ENCODE results near the gene DENND2C.

GRCh38 chr1:114561333-114561732, 108.5 kb downstream of the DENND2C start:
- TF ChIP-seq MAX (IDR thresholded peaks at IDR 0.05), result no peak
- no peak for TF ChIP-seq CTCF (IDR thresholded peaks at IDR 0.05; ENCODE audit: low read depth, low read length, missing input control)
- no peak for TF ChIP-seq SP1 (IDR thresholded peaks at IDR 0.05)
- no peak for TF ChIP-seq YY1 (IDR thresholded peaks at IDR 0.05)
- TF ChIP-seq JUND (IDR thresholded peaks at IDR 0.05), result no peak
- TF ChIP-seq RAD21 (IDR thresholded peaks at IDR 0.05), result no peak
- TF ChIP-seq REST (IDR thresholded peaks at IDR 0.05), result no peak
- TF ChIP-seq TAF1 (conservative IDR thresholded peaks at IDR 0.05), result no peak
- TF ChIP-seq NR2F2 (IDR thresholded peaks at IDR 0.05), result no peak
- no peak for TF ChIP-seq RXRA (IDR thresholded peaks at IDR 0.05)
- TF ChIP-seq EGR1 (IDR thresholded peaks at IDR 0.05; ENCODE audit: low read depth in 2 of 2), result no peak
- TF ChIP-seq HNF4A (conservative IDR thresholded peaks at IDR 0.05), result no peak

Measured in liver (tissue), 3 donors.